ENCODE results near the gene MPP2. TPM values are rescaled to one million over a fixed set of nuclear protein-coding genes. Genes with fewer than 3 reads are reported as not detected.
A peak's percentile ranks its signal among the peaks of the same experiment; 100 is the strongest.

Gene MPP2
- total RNA-seq, 2 experiments from 2014 or later, result 0.16 to 0.67 TPM

DNA sequence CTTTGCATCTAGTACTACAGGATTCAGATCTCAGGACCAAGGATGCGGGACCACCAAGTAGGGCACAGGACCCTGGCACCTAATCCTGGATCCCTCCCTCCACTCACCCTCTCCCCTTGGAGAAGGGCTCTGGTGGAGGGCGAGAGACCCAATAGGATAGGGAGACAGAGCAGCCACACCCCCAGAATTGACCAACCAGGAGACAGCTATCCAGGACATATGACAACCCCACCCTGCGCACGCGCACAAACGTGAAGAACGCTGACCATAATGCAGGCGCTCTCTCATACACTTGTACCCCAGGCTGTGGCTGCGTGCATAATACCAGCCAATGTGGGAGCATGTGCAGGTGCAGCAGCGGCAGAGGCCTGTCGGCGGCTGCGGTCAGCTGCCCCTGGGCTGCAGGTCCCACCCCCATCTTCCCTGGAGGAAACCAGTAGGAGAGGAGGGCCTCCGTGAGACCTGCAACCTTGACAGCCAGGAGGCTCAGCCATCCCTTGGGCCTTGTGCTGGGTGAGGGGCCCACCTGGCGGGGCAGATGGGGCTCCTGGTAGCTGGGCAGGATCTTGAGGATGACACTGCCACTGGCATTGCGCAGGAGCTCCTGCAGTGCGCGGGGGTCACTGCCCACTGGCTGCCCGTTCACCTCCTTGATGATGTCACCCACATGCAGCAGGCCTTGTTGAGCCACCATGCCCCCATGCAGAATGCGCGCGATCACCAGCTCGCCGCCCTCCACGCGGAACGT is 25.4 kb downstream of the MPP2 start:
- POLR2A ChIA-PET, result no interaction called here
- Histone ChIP-seq H3K27ac (ENCODE audit: low read depth, low read length, poor library complexity, severe bottlenecking) (no peak overlapping the region), H3K9me3 (ENCODE audit: low read length) (no peaks in the 10 kb centered on the region), H3K36me3 (ENCODE audit: insufficient read depth, low read length) (no peaks in the 10 kb centered on the region), H3K4me1 (ENCODE audit: insufficient read depth, low read length, poor library complexity, severe bottlenecking) (no peaks in the 10 kb centered on the region), H3K79me2 (ENCODE audit: insufficient read depth, low read depth, low read length) (no peaks in the 10 kb centered on the region), H3K4me2 (ENCODE audit: low read length) (no peak overlapping the region), H3K4me3 (ENCODE audit: low read depth, low read length, poor library complexity, severe bottlenecking) (no peak overlapping the region), H3K9me2 (ENCODE audit: insufficient read depth, low read length) (no peaks in the 10 kb centered on the region), H4K20me1 (ENCODE audit: insufficient read depth, low read length) (no peaks in the 10 kb centered on the region), H2AFZ (ENCODE audit: low read length) (no peak overlapping the region)
- CTCF ChIA-PET (ENCODE audit: unreplicated experiment), result interaction anchor here (0.6 kb wide), 1 partner anchor 184 kb away, joined by 3 read pairs; no protein-coding TSS in a partner anchor
- TF ChIP-seq CTCF (conservative IDR thresholded peaks at IDR 0.05; ENCODE audit: low read length) (no peak), EZH2phosphoT487 (IDR thresholded peaks at IDR 0.05; ENCODE audit: borderline replicate concordance, low read depth, low read length) (no peak)
- BruUV-seq (replicated peaks), result no TSS peak
- intact Hi-C loops (cut with micrococcal nuclease; ENCODE audit: unreplicated experiment), result loop anchor here (2.0 kb wide), 1 partner anchor 113 kb away; no protein-coding TSS in a partner anchor
- DNase-seq (ENCODE audit: low spot score), result no peak

DNA sequence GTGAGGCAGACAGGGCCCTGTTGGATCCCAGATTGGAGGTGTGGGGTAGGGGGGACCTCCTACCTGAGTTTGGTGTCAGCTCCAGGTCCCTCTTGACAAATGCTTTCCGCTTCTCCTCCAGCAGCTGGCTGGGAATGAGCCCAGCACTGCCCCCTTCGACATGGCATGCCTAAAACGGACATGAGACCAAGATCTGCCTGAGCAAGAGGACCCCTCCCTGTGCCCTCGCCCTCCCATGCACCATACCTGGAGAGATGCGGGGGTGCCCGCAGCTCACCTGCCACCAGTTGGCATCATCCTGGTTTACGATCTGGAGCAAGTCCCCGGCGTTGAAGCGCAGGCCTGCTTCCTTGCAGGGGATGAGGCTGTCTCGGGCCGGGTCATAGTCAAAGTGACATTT is 26.2 kb downstream of the MPP2 start:
- no peaks in the 10 kb centered on the region for H3K36me3 ChIP-seq (ENCODE audit: insufficient read depth, low read length)
- no TSS peak for BruUV-seq (replicated peaks)
- CTCF ChIA-PET (ENCODE audit: unreplicated experiment), result no interaction called here
- H3K4me3 ChIP-seq (ENCODE audit: low read depth, low read length, poor library complexity, severe bottlenecking), result no peak overlapping the region
- no peaks in the 10 kb centered on the region for H3K9me3 ChIP-seq (ENCODE audit: low read length)
- no peaks in the 10 kb centered on the region for H3K4me1 ChIP-seq (ENCODE audit: insufficient read depth, low read length, poor library complexity, severe bottlenecking)
- no peaks in the 10 kb centered on the region for H3K9me2 ChIP-seq (ENCODE audit: insufficient read depth, low read length)
- no peak overlapping the region for H2AFZ ChIP-seq (ENCODE audit: low read length)
- DNase-seq (ENCODE audit: low spot score), result no peak
- POLR2A ChIA-PET, result no interaction called here
- no peaks in the 10 kb centered on the region for H3K79me2 ChIP-seq (ENCODE audit: insufficient read depth, low read depth, low read length)
- TF ChIP-seq CTCF (conservative IDR thresholded peaks at IDR 0.05; ENCODE audit: low read length) (no peak), EZH2phosphoT487 (IDR thresholded peaks at IDR 0.05; ENCODE audit: borderline replicate concordance, low read depth, low read length) (no peak)
- intact Hi-C loops (cut with micrococcal nuclease; ENCODE audit: unreplicated experiment), result loop anchor here (2.0 kb wide), 1 partner anchor 114 kb away; no protein-coding TSS in a partner anchor
- no peak overlapping the region for H3K27ac ChIP-seq (ENCODE audit: low read depth, low read length, poor library complexity, severe bottlenecking)
- no peak overlapping the region for H3K4me2 ChIP-seq (ENCODE audit: low read length)
- H4K20me1 ChIP-seq (ENCODE audit: insufficient read depth, low read length), result no peaks in the 10 kb centered on the region

GRCh38 chr17:43880420-43880991 is 26.8 kb downstream of the MPP2 start:
- POLR2A ChIA-PET, result no interaction called here
- Histone ChIP-seq H3K27ac (ENCODE audit: low read depth, low read length, poor library complexity, severe bottlenecking) (no peak overlapping the region), H3K79me2 (ENCODE audit: insufficient read depth, low read depth, low read length) (no peaks in the 10 kb centered on the region), H3K9me3 (ENCODE audit: low read length) (no peaks in the 10 kb centered on the region), H3K4me2 (ENCODE audit: low read length) (no peak overlapping the region), H3K4me1 (ENCODE audit: insufficient read depth, low read length, poor library complexity, severe bottlenecking) (no peaks in the 10 kb centered on the region), H4K20me1 (ENCODE audit: insufficient read depth, low read length) (no peaks in the 10 kb centered on the region), H2AFZ (ENCODE audit: low read length) (no peak overlapping the region), H3K4me3 (ENCODE audit: low read depth, low read length, poor library complexity, severe bottlenecking) (no peak overlapping the region), H3K9me2 (ENCODE audit: insufficient read depth, low read length) (no peaks in the 10 kb centered on the region), H3K36me3 (ENCODE audit: insufficient read depth, low read length) (no peaks in the 10 kb centered on the region)
- no TSS peak for BruUV-seq (replicated peaks)
- intact Hi-C loops (cut with micrococcal nuclease; ENCODE audit: unreplicated experiment), result loop anchor here (2.0 kb wide), 1 partner anchor 114 kb away; no protein-coding TSS in a partner anchor
- DNase-seq (ENCODE audit: low spot score), result peak; percentile 37
- CTCF ChIA-PET (ENCODE audit: unreplicated experiment), result no interaction called here
- TF ChIP-seq CTCF (conservative IDR thresholded peaks at IDR 0.05; ENCODE audit: low read length) (peak; percentile 81), EZH2phosphoT487 (IDR thresholded peaks at IDR 0.05; ENCODE audit: borderline replicate concordance, low read depth, low read length) (no peak)
